NT2/D1 (cell line): ENCODE data around the gene CDH4.

ENCODE experiments used
- DNase-seq: peaks from one replicate; pipeline ENCODE4 v3.0.0-alpha.2; 2011; ENCODE audit warnings: low read depth, low spot score
- H3K27me3 ChIP-seq: 2 replicates; pipeline ENCODE4 v1.6.0; 2011; ENCODE audit warnings: mild to moderate bottlenecking; ENCODE audit not compliant: insufficient read length, insufficient read depth
- H3K36me3 ChIP-seq: 2 replicates; pipeline ENCODE4 v1.6.1; 2011; ENCODE audit warnings: mild to moderate bottlenecking, low read length, mixed read lengths; ENCODE audit not compliant: insufficient read depth, insufficient read length
- H3K4me1 ChIP-seq: 2 replicates; pipeline ENCODE4 v1.5.1; 2011; ENCODE audit not compliant: insufficient read depth, insufficient read length
- H3K4me3 ChIP-seq: 2 replicates; pipeline ENCODE4 v1.5.1; 2011; ENCODE audit warnings: low read depth; ENCODE audit not compliant: insufficient read length
- H3K9ac ChIP-seq: 2 replicates; pipeline ENCODE4 v1.6.0; 2011; ENCODE audit warnings: low read depth; ENCODE audit not compliant: insufficient read length
- H3K9me3 ChIP-seq: 2 replicates; pipeline ENCODE4 v1.5.1; 2011; ENCODE audit warnings: mild to moderate bottlenecking, low read length; ENCODE audit not compliant: insufficient read depth
- SUZ12 ChIP-seq: IDR thresholded peaks from 2 replicates; pipeline ENCODE4 v1.6.1; 2011; ENCODE audit not compliant: insufficient read length, insufficient read depth; ENCODE audit errors: extremely low read depth
- YY1 ChIP-seq: IDR thresholded peaks from 2 replicates; pipeline ENCODE4 v1.6.1; 2011; ENCODE audit not compliant: insufficient read length, insufficient read depth
- ZNF274 ChIP-seq: IDR thresholded peaks from 2 replicates; pipeline ENCODE4 v1.6.1; 2011; ENCODE audit warnings: mild to moderate bottlenecking, low read depth, low read length

CDH4 gene

DNA sequence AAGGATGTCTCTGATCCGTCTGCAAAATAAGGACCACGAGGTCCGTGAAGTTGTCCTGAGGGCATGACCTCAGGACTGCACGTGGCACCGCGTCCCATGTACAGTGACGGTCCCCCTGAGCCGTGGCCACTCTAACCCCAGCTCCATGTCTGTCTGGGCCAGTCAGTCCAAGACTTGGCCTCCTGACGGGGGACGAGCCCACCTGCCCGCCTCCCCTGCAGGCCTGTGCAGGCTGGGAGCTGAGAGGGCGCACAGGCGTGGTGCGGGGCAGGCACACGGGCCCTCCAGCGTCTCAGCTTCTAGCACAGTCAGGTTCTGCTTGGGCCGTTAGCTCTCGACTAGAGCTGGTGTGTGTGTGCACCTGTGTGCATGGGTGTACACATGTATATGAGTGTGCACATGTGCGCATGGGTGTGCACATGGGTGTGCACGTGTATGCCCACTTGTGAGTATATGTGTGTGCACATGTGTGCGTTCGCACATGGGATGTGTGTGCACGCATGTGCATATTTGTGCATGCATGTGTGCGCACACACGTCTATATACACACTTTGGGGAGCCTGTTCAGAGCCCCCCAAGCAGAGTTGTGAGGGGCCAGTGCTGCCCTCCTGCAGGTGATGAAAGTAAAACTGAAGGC, 506.6 kb downstream of the CDH4 start:
- Histone ChIP-seq H3K4me3 (no peak overlapping the region), H3K9me3 (no peaks in the 10 kb centered on the region), H3K27me3 (peaks cover 39% of the 10 kb centered on the region), H3K4me1 (peaks cover 18% of the 10 kb centered on the region), H3K9ac (no peak overlapping the region), H3K36me3 (no peaks in the 10 kb centered on the region)
- DNase-seq: no peak
- TF ChIP-seq ZNF274: no peak
- no peak for TF ChIP-seq SUZ12
- TF ChIP-seq YY1: no peak

DNA sequence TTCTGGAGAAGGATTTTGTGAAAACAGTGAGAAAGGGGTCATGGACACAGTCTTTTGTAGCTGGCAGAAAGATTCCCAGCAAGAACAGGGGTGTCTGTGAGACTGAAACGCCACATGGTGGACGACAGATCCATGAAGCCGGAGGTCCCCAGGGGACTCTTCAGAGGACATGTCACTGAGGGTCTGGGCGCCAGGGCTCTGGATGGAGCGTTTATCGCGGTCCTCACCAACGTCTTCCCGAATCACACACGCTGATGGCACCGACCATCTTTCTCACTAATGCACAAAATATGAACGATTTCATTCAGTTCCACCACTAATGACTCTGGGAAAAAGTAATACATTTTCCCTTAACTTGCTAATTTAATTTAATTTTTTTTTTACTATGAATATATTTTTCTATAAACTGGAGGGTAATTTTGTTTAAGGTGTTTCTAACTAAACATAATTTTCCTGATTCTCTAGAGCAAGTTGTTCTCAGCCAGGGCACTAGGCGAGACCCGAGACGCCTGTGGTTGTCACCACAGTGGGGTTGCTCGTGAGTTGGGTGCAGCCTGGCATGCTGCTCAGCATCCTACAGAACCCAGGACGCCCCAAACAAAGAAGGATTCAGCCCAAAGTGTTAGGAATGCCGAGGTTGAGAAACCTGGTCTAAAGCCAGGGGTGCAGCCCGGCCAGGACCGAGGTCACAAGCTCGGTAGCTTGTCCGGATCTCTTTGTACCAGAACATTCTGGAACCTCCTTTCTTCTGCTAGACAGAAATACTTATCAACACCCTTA, 507.4 kb downstream of the CDH4 start:
- Histone ChIP-seq H3K9me3 (no peaks in the 10 kb centered on the region), H3K9ac (no peak overlapping the region), H3K27me3 (peaks cover 40% of the 10 kb centered on the region), H3K4me1 (peaks cover 15% of the 10 kb centered on the region), H3K36me3 (no peaks in the 10 kb centered on the region), H3K4me3 (no peak overlapping the region)
- DNase-seq: no peak
- TF ChIP-seq SUZ12 (no peak), ZNF274 (no peak), YY1 (no peak)

DNA sequence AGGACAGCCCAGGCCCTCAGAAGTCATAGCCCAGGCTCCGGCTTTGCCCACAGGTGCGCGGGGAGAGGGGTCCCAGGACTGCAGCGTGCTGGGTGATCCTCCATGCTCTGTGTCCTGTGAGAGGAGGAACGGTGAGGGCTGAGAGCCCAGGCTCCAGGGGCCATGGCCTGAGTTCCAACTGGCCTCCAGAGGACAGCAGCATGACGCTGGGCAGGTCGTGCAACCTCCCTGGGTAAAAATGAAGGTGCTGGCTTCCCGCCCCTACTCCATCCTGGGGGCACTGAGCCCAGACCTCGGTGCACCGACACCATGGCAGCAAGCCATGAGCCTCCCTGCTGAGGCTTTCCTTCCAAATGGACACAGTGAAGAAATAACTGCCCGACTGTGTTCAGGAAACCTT, 508.3 kb downstream of the CDH4 start:
- Histone ChIP-seq H3K27me3 (peaks cover 40% of the 10 kb centered on the region), H3K9ac (no peak overlapping the region), H3K4me3 (no peak overlapping the region), H3K4me1 (peaks cover 15% of the 10 kb centered on the region), H3K9me3 (no peaks in the 10 kb centered on the region), H3K36me3 (no peaks in the 10 kb centered on the region)
- DNase-seq: no peak
- TF ChIP-seq SUZ12 (no peak), ZNF274 (no peak)

DNA sequence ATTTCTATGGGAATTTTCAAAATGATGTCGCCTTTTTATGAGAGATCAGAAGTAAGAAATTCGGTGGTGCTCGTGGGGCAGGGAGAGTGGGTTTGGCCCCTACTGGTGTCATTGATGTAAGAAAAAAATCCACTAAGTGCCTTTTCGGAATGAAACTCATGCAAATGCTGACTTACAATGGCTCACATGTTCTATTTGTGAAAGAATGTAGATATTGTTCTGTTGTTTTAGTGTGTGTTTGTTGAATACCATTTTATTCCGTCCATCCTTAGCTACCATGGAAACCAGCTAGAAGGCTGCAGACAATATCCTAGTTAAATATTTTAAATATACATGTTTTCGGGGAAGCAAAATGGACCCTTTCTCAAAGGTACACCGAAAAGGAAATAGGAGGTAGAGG, 508.7 kb downstream of the CDH4 start:
- no peak overlapping the region for H3K4me3 ChIP-seq
- DNase-seq: no peak
- H3K4me1 ChIP-seq: peaks cover 14% of the 10 kb centered on the region
- H3K36me3 ChIP-seq: no peaks in the 10 kb centered on the region
- peaks cover 40% of the 10 kb centered on the region for H3K27me3 ChIP-seq
- no peak overlapping the region for H3K9ac ChIP-seq
- TF ChIP-seq SUZ12: no peak
- no peak for TF ChIP-seq YY1
- no peak for TF ChIP-seq ZNF274
- no peaks in the 10 kb centered on the region for H3K9me3 ChIP-seq

GRCh38 chr20:61761453-61762166, 509.5 kb downstream of the CDH4 start:
- DNase-seq: no peak
- peaks cover 40% of the 10 kb centered on the region for H3K27me3 ChIP-seq
- TF ChIP-seq ZNF274: no peak
- TF ChIP-seq YY1: no peak
- TF ChIP-seq SUZ12: no peak
- no peak overlapping the region for H3K4me3 ChIP-seq
- H3K9me3 ChIP-seq: no peaks in the 10 kb centered on the region
- H3K9ac ChIP-seq: peak overlapping the region; percentile 22
- peaks cover 8% of the 10 kb centered on the region for H3K4me1 ChIP-seq
- no peaks in the 10 kb centered on the region for H3K36me3 ChIP-seq

DNA sequence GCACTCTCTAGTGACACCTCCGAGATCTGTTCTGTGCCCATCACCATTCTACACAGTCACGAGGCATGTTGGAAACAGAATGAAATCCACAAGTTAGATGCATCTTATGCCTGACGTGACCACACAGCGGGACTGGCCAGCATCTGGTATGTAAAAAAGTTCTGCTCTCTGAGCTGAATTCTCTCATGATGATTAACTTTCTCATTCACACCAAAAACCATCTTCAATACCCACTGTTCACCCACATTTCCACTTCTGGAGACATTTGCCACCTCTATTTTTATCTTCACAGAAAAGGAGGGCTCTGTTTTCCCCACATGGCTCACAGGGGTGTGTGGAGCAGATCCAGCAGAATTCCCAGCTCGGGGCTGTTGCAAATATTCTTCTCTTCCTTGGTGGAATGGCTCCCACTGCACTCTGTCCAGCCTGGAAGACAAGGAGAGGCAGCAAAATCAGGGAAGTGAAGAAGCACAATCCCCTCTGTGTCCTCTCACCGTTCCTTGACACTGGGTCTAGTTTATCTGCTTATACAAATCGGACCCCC, 510.2 kb downstream of the CDH4 start:
- H3K4me1 ChIP-seq: peaks cover 8% of the 10 kb centered on the region
- no peaks in the 10 kb centered on the region for H3K9me3 ChIP-seq
- no peak overlapping the region for H3K4me3 ChIP-seq
- no peak for DNase-seq
- TF ChIP-seq SUZ12 (no peak), ZNF274 (no peak), YY1 (no peak)
- H3K27me3 ChIP-seq: peaks cover 45% of the 10 kb centered on the region
- H3K36me3 ChIP-seq: no peaks in the 10 kb centered on the region
- no peak overlapping the region for H3K9ac ChIP-seq
